OCI-LY3 (cell line): ENCODE data around the gene CDC45.

Experiments used
- CTCF ChIP-seq: fragments of 200-600, 300-600 bp; sonication (generic); IDR thresholded peaks from 2 replicates; pipeline ENCODE4 v1.5.1; 2014; ENCODE audit warnings: antibody characterized with exemption, low read length, low read depth
- EZH2phosphoT487 ChIP-seq: fragments of 200-600 bp; shearing (Covaris generic); IDR thresholded peaks from 2 replicates; pipeline ENCODE4 v1.6.1; 2018; ENCODE audit warnings: antibody characterized with exemption, mixed run types, low read depth

DNA sequence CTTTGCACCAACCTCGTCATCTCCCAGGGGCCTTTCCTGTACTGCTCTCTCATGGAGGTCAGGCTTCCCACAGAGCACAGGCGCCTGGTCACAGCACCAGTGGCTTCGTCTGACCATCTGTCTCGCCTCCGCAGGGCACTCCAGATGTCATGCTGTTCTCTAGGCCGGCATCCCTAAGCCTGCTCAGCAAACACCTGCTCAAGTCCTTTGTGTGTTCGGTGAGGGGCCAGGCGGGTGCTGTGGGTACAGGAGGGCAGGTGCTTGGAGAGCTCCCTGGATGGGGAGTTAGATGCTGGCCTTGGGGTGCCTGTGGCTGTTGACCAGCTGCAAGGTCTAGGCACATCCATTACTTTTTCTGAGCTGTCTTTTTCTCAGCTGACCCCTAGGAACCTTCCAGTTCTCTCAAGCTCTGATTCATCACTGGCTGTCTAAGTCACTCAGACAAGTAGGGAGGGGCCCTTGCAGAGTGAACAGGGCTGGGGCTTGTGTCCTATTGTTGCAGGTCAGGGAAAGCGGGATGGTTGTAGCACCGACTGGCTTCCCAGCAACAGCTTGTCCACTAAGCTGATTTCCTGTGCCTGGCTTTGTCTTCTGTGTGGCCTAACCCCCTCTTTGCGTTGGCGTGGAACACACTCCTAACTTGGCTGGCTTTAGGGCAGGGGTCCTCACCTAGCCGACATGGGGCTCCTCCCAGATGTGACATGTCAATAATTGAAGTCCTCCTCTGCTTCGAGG, 35.3 kb downstream of the CDC45 start:
- no peak for TF ChIP-seq CTCF
- no peak for TF ChIP-seq EZH2phosphoT487
